ENCODE results near the gene TSPAN17.

The TSPAN17 gene

GRCh38 chr5:176642675-176643490 lies 4.4 kb upstream of the TSPAN17 start:
- DNase-seq: no peak
- TF ChIP-seq GATA1 (IDR thresholded peaks at IDR 0.05; ENCODE audit: low read depth, low read length) (no peak), POLR2A (IDR thresholded peaks at IDR 0.05; ENCODE audit: low read length) (no peak)

- no peak for TF ChIP-seq POLR2A (IDR thresholded peaks at IDR 0.05; ENCODE audit: low read length)
- TF ChIP-seq GATA1 (IDR thresholded peaks at IDR 0.05; ENCODE audit: low read depth, low read length): no peak
- DNase-seq: no peak
Measured at GRCh38 chr5:176643491-176644219, 3.6 kb upstream of the TSPAN17 start.

GRCh38 chr5:176644294-176644693 lies 3.0 kb upstream of the TSPAN17 start:
- no peak for DNase-seq
- TF ChIP-seq GATA1 (IDR thresholded peaks at IDR 0.05; ENCODE audit: low read depth, low read length): no peak
- no peak for TF ChIP-seq POLR2A (IDR thresholded peaks at IDR 0.05; ENCODE audit: low read length)

- TF ChIP-seq GATA1 (IDR thresholded peaks at IDR 0.05; ENCODE audit: low read depth, low read length) (no peak), POLR2A (IDR thresholded peaks at IDR 0.05; ENCODE audit: low read length) (no peak)
- peak; percentile 54 to 78 for DNase-seq
Measured at GRCh38 chr5:176644878-176645670, 2.2 kb upstream of the TSPAN17 start.

GRCh38 chr5:176646049-176646706 lies 1.1 kb upstream of the TSPAN17 start:
- no peak for TF ChIP-seq POLR2A (IDR thresholded peaks at IDR 0.05; ENCODE audit: low read length)
- no peak for TF ChIP-seq GATA1 (IDR thresholded peaks at IDR 0.05; ENCODE audit: low read depth, low read length)
- DNase-seq: peak; percentile 14 to 28

GRCh38 chr5:176646707-176647029 lies 616 bp upstream of the TSPAN17 start:
- TF ChIP-seq GATA1 (IDR thresholded peaks at IDR 0.05; ENCODE audit: low read depth, low read length) (no peak), POLR2A (IDR thresholded peaks at IDR 0.05; ENCODE audit: low read length) (no peak)
- DNase-seq: no peak

GRCh38 chr5:176647843-176648473 lies 674 bp downstream of the TSPAN17 start:
- DNase-seq: peak; percentile 69 to 72
- TF ChIP-seq GATA1 (IDR thresholded peaks at IDR 0.05; ENCODE audit: low read depth, low read length) (no peak), POLR2A (IDR thresholded peaks at IDR 0.05; ENCODE audit: low read length) (no peak)

- TF ChIP-seq POLR2A (IDR thresholded peaks at IDR 0.05; ENCODE audit: low read length) (peak; percentile 80), GATA1 (IDR thresholded peaks at IDR 0.05; ENCODE audit: low read depth, low read length) (no peak)
- DNase-seq: peak; percentile 87 to 97
Measured at GRCh38 chr5:176648474-176649194, 1.4 kb downstream of the TSPAN17 start.

- DNase-seq: peak; percentile 43 to 65
- no peak for TF ChIP-seq GATA1 (IDR thresholded peaks at IDR 0.05; ENCODE audit: low read depth, low read length)
- TF ChIP-seq POLR2A (IDR thresholded peaks at IDR 0.05; ENCODE audit: low read length): no peak
Measured at GRCh38 chr5:176650354-176650884, 3.1 kb downstream of the TSPAN17 start.

- TF ChIP-seq GATA1 (IDR thresholded peaks at IDR 0.05; ENCODE audit: low read depth, low read length) (no peak), POLR2A (IDR thresholded peaks at IDR 0.05; ENCODE audit: low read length) (no peak)
- DNase-seq: no peak
Measured at GRCh38 chr5:176651472-176651980, 4.2 kb downstream of the TSPAN17 start.

GRCh38 chr5:176652136-176652535 lies 4.9 kb downstream of the TSPAN17 start:
- DNase-seq: peak in 1 of 2 experiments; percentile 15
- TF ChIP-seq POLR2A (IDR thresholded peaks at IDR 0.05; ENCODE audit: low read length) (no peak), GATA1 (IDR thresholded peaks at IDR 0.05; ENCODE audit: low read depth, low read length) (no peak)
